Tibial artery (tissue), 4 donors: ENCODE results near the gene SCN1A.
"Not testable (repeated sequence)": the region's sequence is repeated elsewhere in the genome, so short reads cannot be mapped to it uniquely, and the experiment has no call there.

Experiments used
- DNase-seq, 2 donors: peaks; one replicate each; pipeline ENCODE4 v3.0.0-alpha.2; 2019
- H3K27ac ChIP-seq, 2 donors: fragments of 200-600 bp; sonication (generic) in 1 of 2; 1 replicate in 1 of 2; 2 replicates in 1 of 2; pipeline ENCODE4 v1.5.1; 2018 to 2019; ENCODE audit warnings: mild to moderate bottlenecking in 1 of 2
- H3K27me3 ChIP-seq, 2 donors: fragments of 200-600 bp; sonication (generic) in 1 of 2; one replicate each; pipeline versions ENCODE4 v1.5.1 to v1.6.0; 2016 to 2019
- H3K36me3 ChIP-seq, 3 donors: fragments of 200-600 bp; sonication (generic) in 2 of 3; one replicate each; pipeline ENCODE4 v1.5.1; 2016 to 2019; ENCODE audit warnings: mild to moderate bottlenecking in 2 of 3
- H3K4me1 ChIP-seq, 4 donors: fragments of 200-600 bp; sonication (generic) in 2 of 4; 1 replicate in 3 of 4; 2 replicates in 1 of 4; pipeline ENCODE4 v1.5.1; 2016 to 2019
- H3K4me3 ChIP-seq, 2 donors: fragments of 200-600 bp; sonication (generic) in 1 of 2; 1 replicate in 1 of 2; 2 replicates in 1 of 2; pipeline ENCODE4 v1.5.1; 2018 to 2019; ENCODE audit warnings: mild to moderate bottlenecking in 2 of 2
- H3K9me3 ChIP-seq, 3 donors: fragments of 200-600 bp; sonication (generic) in 1 of 3; one replicate each; pipeline ENCODE4 v1.5.1; 2016 to 2019
- intact Hi-C: fragments of 100-400 bp; cut with DNase I; formaldehyde crosslinking; loops from one replicate; pipeline ENCODE4 v1.15.0; 2023; ENCODE audit warnings: low total_unique reads
- TF ChIP-seq, protein P1 (sequence below), 2 experiments: fragments of 200-600 bp in 1 of 2; fragments of 450-650 bp in 1 of 2; IDR thresholded peaks; one replicate each; pipeline ENCODE4 v1.5.1; 2017 to 2019; ENCODE audit warnings: antibody characterized with exemption in 2 of 2, mild to moderate bottlenecking in 1 of 2, moderate library complexity in 1 of 2

SCN1A gene

GRCh38 chr2:166112193-166112605, 15.6 kb downstream of the SCN1A start:
- Histone ChIP-seq H3K4me3 (no peak overlapping the region), H3K27me3 (no peaks in the 10 kb centered on the region), H3K9me3 (no peaks in the 10 kb centered on the region), H3K27ac (no peak overlapping the region), H3K36me3 (no peaks in the 10 kb centered on the region), H3K4me1 (no peaks in the 10 kb centered on the region)
- intact Hi-C loops = no loop called here
- TF ChIP-seq, protein P1, sequence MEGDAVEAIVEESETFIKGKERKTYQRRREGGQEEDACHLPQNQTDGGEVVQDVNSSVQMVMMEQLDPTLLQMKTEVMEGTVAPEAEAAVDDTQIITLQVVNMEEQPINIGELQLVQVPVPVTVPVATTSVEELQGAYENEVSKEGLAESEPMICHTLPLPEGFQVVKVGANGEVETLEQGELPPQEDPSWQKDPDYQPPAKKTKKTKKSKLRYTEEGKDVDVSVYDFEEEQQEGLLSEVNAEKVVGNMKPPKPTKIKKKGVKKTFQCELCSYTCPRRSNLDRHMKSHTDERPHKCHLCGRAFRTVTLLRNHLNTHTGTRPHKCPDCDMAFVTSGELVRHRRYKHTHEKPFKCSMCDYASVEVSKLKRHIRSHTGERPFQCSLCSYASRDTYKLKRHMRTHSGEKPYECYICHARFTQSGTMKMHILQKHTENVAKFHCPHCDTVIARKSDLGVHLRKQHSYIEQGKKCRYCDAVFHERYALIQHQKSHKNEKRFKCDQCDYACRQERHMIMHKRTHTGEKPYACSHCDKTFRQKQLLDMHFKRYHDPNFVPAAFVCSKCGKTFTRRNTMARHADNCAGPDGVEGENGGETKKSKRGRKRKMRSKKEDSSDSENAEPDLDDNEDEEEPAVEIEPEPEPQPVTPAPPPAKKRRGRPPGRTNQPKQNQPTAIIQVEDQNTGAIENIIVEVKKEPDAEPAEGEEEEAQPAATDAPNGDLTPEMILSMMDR (IDR thresholded peaks at IDR 0.05) = no peak
- DNase-seq = no peak

GRCh38 chr2:166106431-166107015, 21.3 kb downstream of the SCN1A start:
- TF ChIP-seq, protein P1 (IDR thresholded peaks at IDR 0.05) = no peak
- Histone ChIP-seq H3K27me3 (no peaks in the 10 kb centered on the region), H3K9me3 (no peaks in the 10 kb centered on the region), H3K4me3 (no peak overlapping the region), H3K4me1 (no peaks in the 10 kb centered on the region), H3K27ac (no peak overlapping the region), H3K36me3 (no peaks in the 10 kb centered on the region)
- no peak for DNase-seq
- intact Hi-C loops = no loop called here

GRCh38 chr2:166104773-166105172, 23.0 kb downstream of the SCN1A start:
- intact Hi-C loops = no loop called here
- no peaks in the 10 kb centered on the region for H3K9me3 ChIP-seq
- no peak overlapping the region for H3K27ac ChIP-seq
- no peaks in the 10 kb centered on the region for H3K4me1 ChIP-seq
- DNase-seq = no peak
- TF ChIP-seq, protein P1 (IDR thresholded peaks at IDR 0.05) = no peak
- no peaks in the 10 kb centered on the region for H3K36me3 ChIP-seq
- H3K4me3 ChIP-seq = no peak overlapping the region
- H3K27me3 ChIP-seq = no peaks in the 10 kb centered on the region

DNA sequence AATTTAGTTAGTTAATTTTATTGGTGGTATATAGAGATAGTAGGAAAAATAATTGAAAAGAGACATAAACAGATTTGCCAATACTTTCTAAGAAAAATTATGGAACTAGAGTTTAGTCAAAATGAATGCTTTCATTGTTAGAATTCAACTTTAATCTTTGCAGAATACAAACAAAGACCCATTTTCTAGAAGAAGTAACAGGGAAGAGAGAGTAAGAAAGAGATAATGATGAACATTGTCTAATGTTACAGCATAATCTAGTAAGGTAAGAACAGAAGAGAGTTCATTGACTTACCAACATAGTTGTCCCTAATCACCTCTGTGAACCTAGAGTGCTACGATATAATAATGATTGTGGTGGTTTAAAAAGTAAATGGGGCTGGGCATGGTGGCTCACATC, 23.7 kb downstream of the SCN1A start:
- Histone ChIP-seq H3K27ac (no peak overlapping the region), H3K4me3 (no peak overlapping the region), H3K9me3 (no peaks in the 10 kb centered on the region), H3K27me3 (no peaks in the 10 kb centered on the region), H3K36me3 (no peaks in the 10 kb centered on the region), H3K4me1 (no peaks in the 10 kb centered on the region)
- TF ChIP-seq, protein P1 (IDR thresholded peaks at IDR 0.05) = no peak
- DNase-seq = no peak
- intact Hi-C loops = no loop called here

DNA sequence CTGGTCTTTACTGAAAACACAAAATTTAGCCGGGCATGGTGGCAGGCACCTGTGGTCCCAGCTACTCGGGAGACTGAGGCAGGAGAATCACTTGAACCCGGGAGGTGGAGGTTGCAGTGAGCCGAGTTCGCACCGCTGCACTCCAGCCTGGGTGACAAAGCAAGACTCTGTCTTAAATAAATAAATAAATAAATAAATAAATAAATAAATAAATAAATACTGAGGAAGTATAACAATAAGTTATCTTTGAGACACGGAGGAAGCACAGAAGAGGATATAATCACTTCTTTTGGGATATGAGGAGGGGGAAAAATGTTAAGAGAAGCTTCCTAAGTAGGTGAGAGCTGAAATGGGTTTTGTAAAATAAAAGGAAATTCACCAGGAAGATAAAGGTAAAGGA, 24.5 kb downstream of the SCN1A start:
- H3K4me1 ChIP-seq, H3K27ac ChIP-seq, intact Hi-C loops, H3K27me3 ChIP-seq, H3K36me3 ChIP-seq, DNase-seq, H3K4me3 ChIP-seq, H3K9me3 ChIP-seq: not testable (repeated sequence)

GRCh38 chr2:166094325-166094724, 33.5 kb downstream of the SCN1A start:
- TF ChIP-seq, protein P1 (IDR thresholded peaks at IDR 0.05) = no peak
- H3K9me3 ChIP-seq = no peaks in the 10 kb centered on the region
- peaks cover 0 to 6% (median 0%) of the 10 kb centered on the region in 4 donors for H3K4me1 ChIP-seq
- no peak for DNase-seq
- no peaks in the 10 kb centered on the region for H3K27me3 ChIP-seq
- no peak overlapping the region for H3K27ac ChIP-seq
- H3K36me3 ChIP-seq = no peaks in the 10 kb centered on the region
- intact Hi-C loops = no loop called here
- no peak overlapping the region for H3K4me3 ChIP-seq
